WTC11 (cell line): ENCODE measurements around the gene ITGA2B. TPM values are rescaled to one million over a fixed set of nuclear protein-coding genes. Genes with fewer than 3 reads are reported as not detected.

ENCODE experiments used
- ATAC-seq: fragments of 200-7000 bp; cut with Tn5 transposase; 2 replicates; pipeline ENCODE4 v1.10.0; 2021; ENCODE audit warnings: mild to moderate bottlenecking, moderate library complexity
- CTCF ChIA-PET: fragments of 300-600 bp; sonication (Branson Sonifier 250); formaldehyde crosslinking; loops from one replicate; lab custom pipeline; 2021; ENCODE audit warnings: antibody characterized with exemption; lab: Charles Lee
- POLR2A ChIA-PET: fragments of 350-600 bp; sonication (Branson Sonifier 250); formaldehyde crosslinking; loops from one replicate; lab custom pipeline; 2021; ENCODE audit warnings: antibody characterized with exemption; lab: Charles Lee
- DNase-seq: peaks from one replicate; pipeline ENCODE4 v3.0.0; 2021; ENCODE audit warnings: low spot score
- H3K27ac Mint-ChIP-seq: 2 replicates; pipeline ENCODE4 v1.8.0; 2021; ENCODE audit warnings: mixed read lengths
- H3K27me3 Mint-ChIP-seq: 2 replicates; pipeline ENCODE4 v1.8.0; 2021; ENCODE audit warnings: low read depth, mild to moderate bottlenecking, moderate library complexity, mixed read lengths
- H3K36me3 Mint-ChIP-seq: 2 replicates; pipeline ENCODE4 v1.8.0; 2021; ENCODE audit warnings: mixed read lengths
- H3K4me1 Mint-ChIP-seq: 2 replicates; pipeline ENCODE4 v1.8.0; 2022; ENCODE audit warnings: mixed read lengths
- H3K4me3 Mint-ChIP-seq: 2 replicates; pipeline ENCODE4 v1.8.0; 2021; ENCODE audit warnings: mild to moderate bottlenecking, moderate library complexity, mixed read lengths
- H3K9me3 Mint-ChIP-seq: 2 replicates; pipeline ENCODE4 v1.8.0; 2021; ENCODE audit warnings: mixed read lengths
- ATF6 ChIP-seq: sonication (generic); formaldehyde crosslinking; IDR thresholded peaks from 2 replicates; pipeline ENCODE4 v1.8.1; 2023; ENCODE audit warnings: mild to moderate bottlenecking, missing genetic modification reagents
- EMX1 ChIP-seq: fragments of 250-450 bp; sonication (Bioruptor Pico); IDR thresholded peaks from 2 replicates; pipeline ENCODE4 v1.8.0; 2021; ENCODE audit warnings: mild to moderate bottlenecking
- HMGA2 ChIP-seq: fragments of 250-450 bp; sonication (Bioruptor Pico); IDR thresholded peaks from 2 replicates; pipeline ENCODE4 v1.4.0; 2021; ENCODE audit warnings: mild to moderate bottlenecking, moderate library complexity
- KAT7 ChIP-seq: sonication (generic); formaldehyde crosslinking; IDR thresholded peaks from 2 replicates; pipeline ENCODE4 v1.8.1; 2023; ENCODE audit warnings: missing genetic modification reagents, mild to moderate bottlenecking, borderline replicate concordance
- MAX ChIP-seq: sonication (generic); formaldehyde crosslinking; IDR thresholded peaks from 2 replicates; pipeline ENCODE4 v1.8.0; 2022; ENCODE audit warnings: mild to moderate bottlenecking, missing genetic modification reagents
- NR3C1 ChIP-seq: sonication (generic); formaldehyde crosslinking; conservative IDR thresholded peaks from 2 replicates; pipeline ENCODE4 v1.8.1; 2023; ENCODE audit warnings: low read depth, mild to moderate bottlenecking, missing genetic modification reagents
- STAT6 ChIP-seq: sonication (generic); formaldehyde crosslinking; conservative IDR thresholded peaks from 2 replicates; pipeline ENCODE4 v1.8.1; 2023; ENCODE audit warnings: mild to moderate bottlenecking, low read depth, missing genetic modification reagents, moderate library complexity
- TEAD1 ChIP-seq: sonication (generic); formaldehyde crosslinking; IDR thresholded peaks from 2 replicates; pipeline ENCODE4 v1.8.0; 2022; ENCODE audit warnings: mild to moderate bottlenecking, missing genetic modification reagents
- TEAD4 ChIP-seq: sonication (generic); formaldehyde crosslinking; IDR thresholded peaks from 2 replicates; pipeline ENCODE4 v1.8.0; 2022; ENCODE audit warnings: mild to moderate bottlenecking, missing genetic modification reagents
- ZBTB21 ChIP-seq: sonication (generic); formaldehyde crosslinking; IDR thresholded peaks from 2 replicates; pipeline ENCODE4 v1.8.1; 2023; ENCODE audit warnings: mild to moderate bottlenecking, missing genetic modification reagents, borderline replicate concordance
- ZNF219 ChIP-seq: sonication (generic); formaldehyde crosslinking; IDR thresholded peaks from 2 replicates; pipeline ENCODE4 v1.8.0; 2023; ENCODE audit warnings: missing genetic modification reagents, mild to moderate bottlenecking, borderline replicate concordance
- ZNF396 ChIP-seq: fragments of 250-450 bp; sonication (Bioruptor Pico); IDR thresholded peaks from 2 replicates; pipeline ENCODE4 v1.8.0; 2021; ENCODE audit warnings: mild to moderate bottlenecking, moderate library complexity, borderline replicate concordance
- total RNA-seq: library from RNA; stranded (reverse); gene quantifications from 3 replicates; pipeline ENCODE4 v1.2.3, GENCODE V29; 2021
- TF ChIP-seq, protein P1 (sequence below): sonication (generic); formaldehyde crosslinking; IDR thresholded peaks from 2 replicates; pipeline ENCODE4 v1.8.1; 2022; ENCODE audit warnings: mild to moderate bottlenecking, moderate library complexity, missing genetic modification reagents
- TF ChIP-seq, protein P2 (sequence below): sonication (generic); formaldehyde crosslinking; IDR thresholded peaks from 2 replicates; pipeline ENCODE4 v1.8.1; 2022; ENCODE audit warnings: missing genetic modification reagents, borderline replicate concordance
- TF ChIP-seq, protein P3 (sequence below): sonication (generic); formaldehyde crosslinking; IDR thresholded peaks from 2 replicates; pipeline ENCODE4 v1.8.0; 2023; ENCODE audit warnings: missing genetic modification reagents, mild to moderate bottlenecking, borderline replicate concordance
- TF ChIP-seq, protein P4 (sequence below): sonication (generic); formaldehyde crosslinking; IDR thresholded peaks from 2 replicates; pipeline ENCODE4 v1.8.0; 2022; ENCODE audit warnings: mild to moderate bottlenecking, missing genetic modification reagents
- TF ChIP-seq, protein P5 (sequence below): sonication (generic); formaldehyde crosslinking; IDR thresholded peaks from 2 replicates; pipeline ENCODE4 v1.8.1; 2023; ENCODE audit warnings: mild to moderate bottlenecking, missing genetic modification reagents

The ITGA2B gene
- total RNA-seq, 1 experiment from 2014 or later, result 21.5 TPM

GRCh38 chr17:44424828-44425461 is 35.5 kb upstream of the ITGA2B start:
- POLR2A ChIA-PET, result interaction anchor here (0.9 kb wide), 1 partner anchor 10 kb away, joined by 3 read pairs; no protein-coding TSS in a partner anchor
- CTCF ChIA-PET, result interaction anchor here (1.2 to 2.4 kb wide), 2 partner anchors 50 to 98 kb away, joined by 4 to 9 read pairs; no protein-coding TSS in a partner anchor
- no peaks in the 10 kb centered on the region for H3K9me3 Mint-ChIP-seq
- ATAC-seq, result no peak
- H3K4me3 Mint-ChIP-seq, result no peak overlapping the region
- H3K27me3 Mint-ChIP-seq, result no peaks in the 10 kb centered on the region
- TF ChIP-seq, protein P1, sequence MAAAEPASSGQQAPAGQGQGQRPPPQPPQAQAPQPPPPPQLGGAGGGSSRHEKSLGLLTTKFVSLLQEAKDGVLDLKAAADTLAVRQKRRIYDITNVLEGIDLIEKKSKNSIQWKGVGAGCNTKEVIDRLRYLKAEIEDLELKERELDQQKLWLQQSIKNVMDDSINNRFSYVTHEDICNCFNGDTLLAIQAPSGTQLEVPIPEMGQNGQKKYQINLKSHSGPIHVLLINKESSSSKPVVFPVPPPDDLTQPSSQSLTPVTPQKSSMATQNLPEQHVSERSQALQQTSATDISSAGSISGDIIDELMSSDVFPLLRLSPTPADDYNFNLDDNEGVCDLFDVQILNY (CRISPR knock-in tag), result no peak
- TF ChIP-seq TEAD4 (CRISPR knock-in tag), result no peak
- TF ChIP-seq KAT7 (CRISPR knock-in tag), result no peak
- TF ChIP-seq, protein P2, sequence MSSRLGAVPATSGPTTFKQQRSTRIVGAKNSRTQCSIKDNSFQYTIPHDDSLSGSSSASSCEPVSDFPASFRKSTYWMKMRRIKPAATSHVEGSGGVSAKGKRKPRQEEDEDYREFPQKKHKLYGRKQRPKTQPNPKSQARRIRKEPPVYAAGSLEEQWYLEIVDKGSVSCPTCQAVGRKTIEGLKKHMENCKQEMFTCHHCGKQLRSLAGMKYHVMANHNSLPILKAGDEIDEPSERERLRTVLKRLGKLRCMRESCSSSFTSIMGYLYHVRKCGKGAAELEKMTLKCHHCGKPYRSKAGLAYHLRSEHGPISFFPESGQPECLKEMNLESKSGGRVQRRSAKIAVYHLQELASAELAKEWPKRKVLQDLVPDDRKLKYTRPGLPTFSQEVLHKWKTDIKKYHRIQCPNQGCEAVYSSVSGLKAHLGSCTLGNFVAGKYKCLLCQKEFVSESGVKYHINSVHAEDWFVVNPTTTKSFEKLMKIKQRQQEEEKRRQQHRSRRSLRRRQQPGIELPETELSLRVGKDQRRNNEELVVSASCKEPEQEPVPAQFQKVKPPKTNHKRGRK (CRISPR knock-in tag), result no peak
- TF ChIP-seq, protein P3, sequence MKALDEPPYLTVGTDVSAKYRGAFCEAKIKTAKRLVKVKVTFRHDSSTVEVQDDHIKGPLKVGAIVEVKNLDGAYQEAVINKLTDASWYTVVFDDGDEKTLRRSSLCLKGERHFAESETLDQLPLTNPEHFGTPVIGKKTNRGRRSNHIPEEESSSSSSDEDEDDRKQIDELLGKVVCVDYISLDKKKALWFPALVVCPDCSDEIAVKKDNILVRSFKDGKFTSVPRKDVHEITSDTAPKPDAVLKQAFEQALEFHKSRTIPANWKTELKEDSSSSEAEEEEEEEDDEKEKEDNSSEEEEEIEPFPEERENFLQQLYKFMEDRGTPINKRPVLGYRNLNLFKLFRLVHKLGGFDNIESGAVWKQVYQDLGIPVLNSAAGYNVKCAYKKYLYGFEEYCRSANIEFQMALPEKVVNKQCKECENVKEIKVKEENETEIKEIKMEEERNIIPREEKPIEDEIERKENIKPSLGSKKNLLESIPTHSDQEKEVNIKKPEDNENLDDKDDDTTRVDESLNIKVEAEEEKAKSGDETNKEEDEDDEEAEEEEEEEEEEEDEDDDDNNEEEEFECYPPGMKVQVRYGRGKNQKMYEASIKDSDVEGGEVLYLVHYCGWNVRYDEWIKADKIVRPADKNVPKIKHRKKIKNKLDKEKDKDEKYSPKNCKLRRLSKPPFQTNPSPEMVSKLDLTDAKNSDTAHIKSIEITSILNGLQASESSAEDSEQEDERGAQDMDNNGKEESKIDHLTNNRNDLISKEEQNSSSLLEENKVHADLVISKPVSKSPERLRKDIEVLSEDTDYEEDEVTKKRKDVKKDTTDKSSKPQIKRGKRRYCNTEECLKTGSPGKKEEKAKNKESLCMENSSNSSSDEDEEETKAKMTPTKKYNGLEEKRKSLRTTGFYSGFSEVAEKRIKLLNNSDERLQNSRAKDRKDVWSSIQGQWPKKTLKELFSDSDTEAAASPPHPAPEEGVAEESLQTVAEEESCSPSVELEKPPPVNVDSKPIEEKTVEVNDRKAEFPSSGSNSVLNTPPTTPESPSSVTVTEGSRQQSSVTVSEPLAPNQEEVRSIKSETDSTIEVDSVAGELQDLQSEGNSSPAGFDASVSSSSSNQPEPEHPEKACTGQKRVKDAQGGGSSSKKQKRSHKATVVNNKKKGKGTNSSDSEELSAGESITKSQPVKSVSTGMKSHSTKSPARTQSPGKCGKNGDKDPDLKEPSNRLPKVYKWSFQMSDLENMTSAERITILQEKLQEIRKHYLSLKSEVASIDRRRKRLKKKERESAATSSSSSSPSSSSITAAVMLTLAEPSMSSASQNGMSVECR (CRISPR knock-in tag), result no peak
- TF ChIP-seq ZNF396 (CRISPR knock-in tag), result no peak
- no peak for TF ChIP-seq MAX (CRISPR knock-in tag)
- TF ChIP-seq ZNF219, result no peak
- no peak for TF ChIP-seq NR3C1 (CRISPR knock-in tag)
- no peak for TF ChIP-seq ZBTB21 (CRISPR knock-in tag)
- TF ChIP-seq STAT6 (CRISPR knock-in tag), result no peak
- TF ChIP-seq HMGA2 (CRISPR knock-in tag), result no peak
- no peak for TF ChIP-seq EMX1 (CRISPR knock-in tag)
- TF ChIP-seq, all 79 proteins: peak for 0
- Mint-ChIP-seq H3K27ac (peak overlapping the region; percentile 82; the same call in 1 of the 2 replicates), H3K36me3 (peaks cover 23% of the 10 kb centered on the region), H3K4me1 (peaks cover 15% of the 10 kb centered on the region)
- no peak for DNase-seq

GRCh38 chr17:44417553-44417952 is 28.1 kb upstream of the ITGA2B start:
- no peak for DNase-seq
- no peak overlapping the region for H3K4me3 Mint-ChIP-seq
- H3K27ac Mint-ChIP-seq, result no peak overlapping the region; the same call in 1 of the 2 replicates
- no peaks in the 10 kb centered on the region for H3K9me3 Mint-ChIP-seq
- no peaks in the 10 kb centered on the region for H3K27me3 Mint-ChIP-seq
- ATAC-seq, result no peak
- H3K36me3 Mint-ChIP-seq, result peaks cover 27% of the 10 kb centered on the region
- CTCF ChIA-PET, result no interaction called here
- POLR2A ChIA-PET, result no interaction called here
- H3K4me1 Mint-ChIP-seq, result no peaks in the 10 kb centered on the region
- TF ChIP-seq, protein P4, sequence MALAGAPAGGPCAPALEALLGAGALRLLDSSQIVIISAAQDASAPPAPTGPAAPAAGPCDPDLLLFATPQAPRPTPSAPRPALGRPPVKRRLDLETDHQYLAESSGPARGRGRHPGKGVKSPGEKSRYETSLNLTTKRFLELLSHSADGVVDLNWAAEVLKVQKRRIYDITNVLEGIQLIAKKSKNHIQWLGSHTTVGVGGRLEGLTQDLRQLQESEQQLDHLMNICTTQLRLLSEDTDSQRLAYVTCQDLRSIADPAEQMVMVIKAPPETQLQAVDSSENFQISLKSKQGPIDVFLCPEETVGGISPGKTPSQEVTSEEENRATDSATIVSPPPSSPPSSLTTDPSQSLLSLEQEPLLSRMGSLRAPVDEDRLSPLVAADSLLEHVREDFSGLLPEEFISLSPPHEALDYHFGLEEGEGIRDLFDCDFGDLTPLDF (CRISPR knock-in tag), result no peak
- TF ChIP-seq, protein P5, sequence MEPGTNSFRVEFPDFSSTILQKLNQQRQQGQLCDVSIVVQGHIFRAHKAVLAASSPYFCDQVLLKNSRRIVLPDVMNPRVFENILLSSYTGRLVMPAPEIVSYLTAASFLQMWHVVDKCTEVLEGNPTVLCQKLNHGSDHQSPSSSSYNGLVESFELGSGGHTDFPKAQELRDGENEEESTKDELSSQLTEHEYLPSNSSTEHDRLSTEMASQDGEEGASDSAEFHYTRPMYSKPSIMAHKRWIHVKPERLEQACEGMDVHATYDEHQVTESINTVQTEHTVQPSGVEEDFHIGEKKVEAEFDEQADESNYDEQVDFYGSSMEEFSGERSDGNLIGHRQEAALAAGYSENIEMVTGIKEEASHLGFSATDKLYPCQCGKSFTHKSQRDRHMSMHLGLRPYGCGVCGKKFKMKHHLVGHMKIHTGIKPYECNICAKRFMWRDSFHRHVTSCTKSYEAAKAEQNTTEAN (CRISPR knock-in tag), result no peak
- TF ChIP-seq ATF6 (CRISPR knock-in tag), result no peak
- no peak for TF ChIP-seq TEAD1 (CRISPR knock-in tag)
